ENCODE measurements around the gene GRM1. TPM values are rescaled to one million over a fixed set of nuclear protein-coding genes. Genes with fewer than 3 reads are reported as not detected.

GRM1 gene
- total RNA-seq, 6 donors from 2014 or later, result 0.10 TPM; not detected in 5

DNA sequence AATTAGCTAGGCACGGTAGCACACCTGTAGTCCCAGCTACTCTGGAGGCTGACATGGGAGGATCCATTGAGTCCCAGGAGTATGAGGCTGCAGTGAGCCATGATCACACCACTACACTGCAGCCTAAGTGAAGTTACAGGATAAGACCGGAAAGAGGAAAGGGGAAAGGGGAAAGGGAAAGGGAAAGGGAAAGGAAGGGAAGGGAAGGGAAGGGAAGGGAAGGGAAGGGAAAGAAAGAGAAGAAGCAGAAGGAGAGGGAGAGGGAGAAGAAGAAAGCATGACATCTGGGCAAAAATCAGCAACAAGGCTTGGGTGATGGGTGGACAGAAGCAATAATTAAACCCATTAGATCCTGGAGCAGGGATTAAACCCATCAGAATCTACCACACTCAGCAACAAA is 413.0 kb downstream of the GRM1 start:
- DNase-seq (no peak), ATAC-seq (ENCODE audit: low FRiP score in 2 of 2) (no peak)
- Histone ChIP-seq H3K36me3 (no peaks in the 10 kb centered on the region), H3K4me3 (no peak overlapping the region), H3K4me1 (no peaks in the 10 kb centered on the region), H3K27ac (no peak overlapping the region), H3K27me3 (no peaks in the 10 kb centered on the region), H3K9me3 (no peaks in the 10 kb centered on the region)
- TF ChIP-seq, protein P1, sequence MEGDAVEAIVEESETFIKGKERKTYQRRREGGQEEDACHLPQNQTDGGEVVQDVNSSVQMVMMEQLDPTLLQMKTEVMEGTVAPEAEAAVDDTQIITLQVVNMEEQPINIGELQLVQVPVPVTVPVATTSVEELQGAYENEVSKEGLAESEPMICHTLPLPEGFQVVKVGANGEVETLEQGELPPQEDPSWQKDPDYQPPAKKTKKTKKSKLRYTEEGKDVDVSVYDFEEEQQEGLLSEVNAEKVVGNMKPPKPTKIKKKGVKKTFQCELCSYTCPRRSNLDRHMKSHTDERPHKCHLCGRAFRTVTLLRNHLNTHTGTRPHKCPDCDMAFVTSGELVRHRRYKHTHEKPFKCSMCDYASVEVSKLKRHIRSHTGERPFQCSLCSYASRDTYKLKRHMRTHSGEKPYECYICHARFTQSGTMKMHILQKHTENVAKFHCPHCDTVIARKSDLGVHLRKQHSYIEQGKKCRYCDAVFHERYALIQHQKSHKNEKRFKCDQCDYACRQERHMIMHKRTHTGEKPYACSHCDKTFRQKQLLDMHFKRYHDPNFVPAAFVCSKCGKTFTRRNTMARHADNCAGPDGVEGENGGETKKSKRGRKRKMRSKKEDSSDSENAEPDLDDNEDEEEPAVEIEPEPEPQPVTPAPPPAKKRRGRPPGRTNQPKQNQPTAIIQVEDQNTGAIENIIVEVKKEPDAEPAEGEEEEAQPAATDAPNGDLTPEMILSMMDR (IDR thresholded peaks at IDR 0.05), result no peak
- no peak for TF ChIP-seq POLR2A (IDR thresholded peaks at IDR 0.05)
- TF ChIP-seq POLR2AphosphoS5 (IDR thresholded peaks at IDR 0.05), result no peak
- TF ChIP-seq EP300 (IDR thresholded peaks at IDR 0.05), result no peak
- WGBS, 2 donors, result 82 to 93% methylated on average over 2 of the region's 2 CpGs

DNA sequence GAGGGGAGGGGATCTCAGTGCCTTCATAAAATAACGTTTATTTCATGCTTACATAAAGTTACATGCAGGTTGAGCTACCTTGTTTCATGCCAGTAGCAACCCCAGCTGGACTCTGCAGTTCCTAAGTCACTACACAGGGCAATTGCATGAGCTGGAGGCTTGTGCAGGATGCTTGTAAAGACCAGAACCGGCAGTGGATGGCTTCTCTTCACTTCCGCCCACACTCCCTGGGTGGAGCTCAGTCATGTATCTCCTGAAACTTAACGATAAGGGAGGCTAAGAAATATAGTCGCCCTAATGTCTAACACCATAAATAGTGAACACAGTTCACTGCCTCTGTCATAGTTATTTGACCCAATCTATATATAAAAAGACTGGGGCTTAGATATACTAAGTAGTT is 415.3 kb downstream of the GRM1 start:
- Histone ChIP-seq H3K4me1 (no peaks in the 10 kb centered on the region), H3K36me3 (no peaks in the 10 kb centered on the region), H3K9me3 (peaks cover 0 to 7% (median 0%) of the 10 kb centered on the region in 4 donors), H3K27me3 (no peaks in the 10 kb centered on the region), H3K27ac (no peak overlapping the region), H3K4me3 (no peak overlapping the region)
- WGBS, 2 donors, result 57 to 69% methylated on average over 5 of the region's 5 CpGs
- TF ChIP-seq POLR2AphosphoS5 (IDR thresholded peaks at IDR 0.05) (no peak), EP300 (IDR thresholded peaks at IDR 0.05) (no peak), POLR2A (IDR thresholded peaks at IDR 0.05) (no peak)
- TF ChIP-seq, protein P1 (IDR thresholded peaks at IDR 0.05), result no peak
- no peak for DNase-seq
- no peak for ATAC-seq (ENCODE audit: low FRiP score in 2 of 2)

DNA sequence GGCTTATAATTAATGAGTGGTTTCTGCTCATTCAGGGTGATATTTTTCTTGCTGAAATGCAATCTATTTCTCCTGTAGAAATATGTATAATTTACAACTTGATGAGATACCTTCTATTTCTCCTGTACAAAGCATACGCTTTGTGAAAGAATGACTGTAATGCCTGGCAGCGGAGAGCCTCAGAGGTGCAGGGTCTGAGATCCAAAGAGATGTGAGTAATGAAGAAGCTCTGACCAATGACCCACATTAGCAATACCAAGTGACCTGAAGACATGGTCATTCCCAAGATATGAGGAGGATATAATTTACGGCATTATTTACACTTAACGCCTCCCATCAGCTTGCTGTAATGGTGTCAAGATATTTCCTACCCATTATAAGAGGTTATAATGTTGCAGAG is 416.4 kb downstream of the GRM1 start:
- DNase-seq (no peak), ATAC-seq (ENCODE audit: low FRiP score in 2 of 2) (no peak)
- no peak overlapping the region for H3K27ac ChIP-seq
- no peaks in the 10 kb centered on the region for H3K36me3 ChIP-seq
- WGBS, 2 donors, result 95 to 96% methylated on average over 4 of the region's 4 CpGs
- H3K4me3 ChIP-seq, result no peak overlapping the region
- TF ChIP-seq POLR2A (IDR thresholded peaks at IDR 0.05), result no peak
- no peak for TF ChIP-seq POLR2AphosphoS5 (IDR thresholded peaks at IDR 0.05)
- TF ChIP-seq EP300 (IDR thresholded peaks at IDR 0.05), result no peak
- TF ChIP-seq, protein P1 (IDR thresholded peaks at IDR 0.05), result no peak
- peaks cover 0 to 9% (median 0%) of the 10 kb centered on the region in 4 donors for H3K9me3 ChIP-seq
- H3K4me1 ChIP-seq, result no peaks in the 10 kb centered on the region
- no peaks in the 10 kb centered on the region for H3K27me3 ChIP-seq

DNA sequence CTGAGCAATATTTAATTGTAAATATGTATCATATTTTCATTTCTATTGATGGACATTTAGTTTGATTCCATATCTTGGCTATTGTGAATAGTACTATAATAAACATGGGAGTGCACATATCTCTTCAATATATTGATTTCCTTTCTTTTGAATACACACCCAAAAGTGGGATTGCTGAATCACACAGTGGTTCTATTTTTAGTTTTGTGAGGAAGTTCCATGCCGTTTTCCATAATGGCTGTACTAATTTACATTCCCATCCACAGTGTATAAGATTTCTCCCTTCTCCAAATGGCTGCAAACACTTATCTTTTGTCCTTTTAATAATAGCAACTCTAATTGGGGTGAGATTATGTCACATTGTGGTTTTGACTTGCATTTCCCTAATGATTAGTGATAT is 428.0 kb downstream of the GRM1 start:
- TF ChIP-seq POLR2A (IDR thresholded peaks at IDR 0.05) (no peak), POLR2AphosphoS5 (IDR thresholded peaks at IDR 0.05) (no peak), EP300 (IDR thresholded peaks at IDR 0.05) (no peak)
- TF ChIP-seq, protein P1 (IDR thresholded peaks at IDR 0.05), result no peak
- Histone ChIP-seq H3K9me3 (peaks cover 2 to 7% (median 4%) of the 10 kb centered on the region in 4 donors), H3K4me3 (no peak overlapping the region), H3K27me3 (no peaks in the 10 kb centered on the region), H3K4me1 (no peaks in the 10 kb centered on the region), H3K36me3 (no peaks in the 10 kb centered on the region), H3K27ac (no peak overlapping the region)
- DNase-seq (no peak), ATAC-seq (ENCODE audit: low FRiP score in 2 of 2) (no peak)
- WGBS, 2 donors, result 48 to 54% methylated on average over 1 of the region's 1 CpG

DNA sequence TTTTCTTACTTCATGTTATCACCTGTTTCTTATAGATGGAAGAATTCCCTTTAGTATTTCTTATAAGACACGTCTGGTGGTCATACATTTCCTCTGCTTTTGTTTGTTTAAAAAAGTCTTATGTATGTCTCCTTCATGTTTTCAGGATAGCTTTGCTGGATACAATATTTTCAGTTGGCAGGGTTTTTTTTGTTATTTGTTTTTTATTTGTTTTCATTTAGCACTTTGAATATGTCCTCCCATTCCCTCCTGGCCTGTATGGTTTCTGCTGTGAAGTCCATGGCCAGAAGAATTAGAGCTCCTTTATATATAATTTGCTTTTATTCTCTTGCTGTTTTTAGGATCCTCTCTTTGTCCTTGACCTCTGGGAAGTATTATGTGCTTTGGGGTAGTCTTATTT is 432.1 kb downstream of the GRM1 start:
- Histone ChIP-seq H3K27ac (no peak overlapping the region), H3K27me3 (no peaks in the 10 kb centered on the region), H3K36me3 (no peaks in the 10 kb centered on the region), H3K4me3 (no peak overlapping the region), H3K4me1 (no peaks in the 10 kb centered on the region), H3K9me3 (peaks cover 2 to 11% (median 6%) of the 10 kb centered on the region in 4 donors)
- DNase-seq, result no peak
- ATAC-seq (ENCODE audit: low FRiP score in 2 of 2), result no peak
- 66 to 83% methylated on average over 1 of the region's 1 CpG for WGBS, 2 donors
- TF ChIP-seq POLR2A (IDR thresholded peaks at IDR 0.05), result no peak
- no peak for TF ChIP-seq POLR2AphosphoS5 (IDR thresholded peaks at IDR 0.05)
- TF ChIP-seq, protein P1 (IDR thresholded peaks at IDR 0.05), result no peak
- no peak for TF ChIP-seq EP300 (IDR thresholded peaks at IDR 0.05)
